Right ventricle myocardium superior (tissue), 1 donor: Measurements from ENCODE around the gene SLMAP. TPM values are rescaled to one million over a fixed set of nuclear protein-coding genes. Genes with fewer than 3 reads are reported as not detected.
"Not testable (repeated sequence)": the region's sequence is repeated elsewhere in the genome, so short reads cannot be mapped to it uniquely, and the experiment has no call there.

Experiments
- ATAC-seq: fragments of 200-7000 bp; cut with Tn5 transposase; one replicate; pipeline ENCODE4 v1.9.1; 2020; ENCODE audit warnings: mild to moderate bottlenecking; ENCODE audit not compliant: poor library complexity
- DNase-seq: peaks from one replicate; pipeline ENCODE4 v3.0.0-alpha.2; 2020
- intact Hi-C: fragments of 100-400 bp; cut with DNase I; formaldehyde crosslinking; loops from one replicate; pipeline ENCODE4 v1.11.2; 2022
- total RNA-seq: library from RNA; stranded (reverse); fragmentation: NEBNext Ultra II Directional; extraction: Animal tissue kit (Norgen Biotek cat#: 25700); gene quantifications from one replicate; pipeline ENCODE4 v1.2.1, GENCODE V29; 2021
- donor health status: DM: no; HTN: yes; CAD: no; lungs with severe emphysema.

The SLMAP gene
- total RNA-seq, 1 donor from 2014 or later: 274 TPM

DNA sequence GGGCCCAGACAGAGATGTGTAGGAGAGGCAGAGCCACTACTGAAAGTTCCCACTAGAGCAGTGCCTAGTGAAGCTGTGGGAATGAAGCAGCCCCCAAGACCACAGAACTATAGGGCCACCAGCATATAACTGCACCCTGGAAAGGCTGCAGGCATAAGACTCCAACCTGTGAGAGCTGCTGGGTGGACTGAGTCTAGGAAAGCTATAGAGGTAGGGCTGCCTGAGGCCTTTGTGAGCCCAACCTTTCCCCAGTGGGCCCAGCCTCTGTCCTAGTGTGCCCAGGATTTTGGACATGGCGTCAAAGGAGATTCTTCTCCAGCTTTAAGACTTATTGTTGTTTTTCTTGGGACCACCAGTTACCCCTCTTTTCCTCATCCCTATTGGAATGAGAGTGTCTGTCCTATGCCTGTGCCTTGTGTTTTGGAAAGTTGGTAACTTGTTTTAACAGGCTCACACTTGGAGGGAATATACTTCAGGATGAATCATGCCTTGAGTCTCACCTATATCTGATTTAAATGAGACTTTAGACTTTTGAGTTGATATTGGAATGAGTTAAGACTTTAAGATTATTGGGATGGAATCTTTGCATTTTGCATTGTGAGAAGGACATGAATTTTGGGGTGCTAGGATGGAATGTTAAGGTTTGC lies 28.1 kb downstream of the SLMAP start:
- no peak for DNase-seq
- ATAC-seq: no peak
- intact Hi-C loops: no loop called here

DNA sequence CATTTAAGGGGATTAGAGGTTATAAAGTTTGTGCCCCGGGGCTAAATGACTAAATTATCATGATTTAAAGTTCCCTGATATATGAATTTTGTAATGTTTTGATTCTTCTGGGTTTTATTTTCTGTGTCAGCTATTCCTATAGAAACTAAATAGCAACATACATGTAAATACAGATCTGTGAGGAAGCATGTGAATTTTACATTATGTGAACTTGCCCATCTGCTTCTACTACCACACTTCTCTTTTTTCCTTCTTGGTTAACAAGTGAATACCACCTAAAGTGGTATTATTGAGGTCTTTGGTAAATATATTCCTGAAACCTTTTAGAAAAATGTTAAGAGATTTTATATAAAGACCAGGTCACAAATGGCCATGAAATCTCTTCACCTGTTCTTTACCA lies 29.3 kb downstream of the SLMAP start:
- intact Hi-C loops: no loop called here
- no peak for DNase-seq
- ATAC-seq: no peak

DNA sequence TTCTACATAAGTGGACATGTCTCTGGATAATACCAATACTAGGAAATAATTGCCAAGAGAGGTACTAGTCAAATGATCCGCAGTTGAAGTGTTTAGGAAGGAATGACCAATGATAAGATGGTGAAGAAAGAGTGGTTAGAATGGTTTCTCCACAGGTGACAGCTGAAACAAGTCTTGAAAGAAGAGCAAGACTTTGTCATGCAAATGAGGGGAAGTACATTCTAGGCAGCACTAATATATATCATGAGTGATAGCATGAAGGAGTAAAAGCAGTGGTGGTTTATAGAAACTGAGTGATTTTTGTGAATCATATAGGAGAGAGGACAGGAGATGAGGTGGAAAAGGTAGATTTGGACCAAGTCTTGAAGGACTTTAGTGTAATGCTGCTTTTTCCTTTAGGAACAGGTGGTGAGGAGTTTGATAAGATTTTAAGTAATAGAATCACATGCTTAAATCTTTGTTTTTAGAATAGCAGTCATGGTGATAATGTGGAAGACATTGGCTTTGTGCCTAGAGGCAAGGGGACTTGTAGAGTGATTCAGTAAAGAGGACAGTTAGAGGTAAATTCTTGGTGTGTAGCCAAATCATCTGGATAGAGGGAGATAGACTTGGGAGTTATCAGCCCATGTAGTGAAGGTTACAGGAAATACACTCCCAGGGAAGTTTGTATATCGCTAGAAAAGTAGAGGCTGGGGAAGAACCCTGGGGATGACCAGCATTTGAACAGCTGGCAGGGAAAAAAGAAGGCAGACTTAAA lies 31.9 kb downstream of the SLMAP start:
- intact Hi-C loops: no loop called here
- ATAC-seq (no peak), DNase-seq (no peak)

DNA sequence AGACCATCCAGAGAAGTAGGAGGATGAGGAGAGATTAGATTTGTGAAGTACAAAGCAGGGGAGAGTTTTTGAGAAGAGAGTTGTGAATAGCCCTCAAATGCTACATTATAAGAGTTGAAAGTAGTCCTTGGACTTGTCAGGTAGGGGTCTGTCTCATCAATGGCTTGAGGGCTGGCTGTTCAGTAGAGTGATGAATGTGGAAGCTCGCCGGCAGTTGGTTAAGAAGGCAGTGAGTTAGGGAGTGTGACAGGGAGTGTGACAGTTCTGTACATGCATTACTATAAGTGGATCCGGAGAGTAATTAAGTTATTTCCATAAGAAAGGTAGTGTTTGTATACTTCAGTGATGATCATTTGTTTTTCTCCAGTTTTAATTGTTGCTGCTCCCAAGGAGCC lies 32.5 kb downstream of the SLMAP start:
- intact Hi-C loops: no loop called here
- ATAC-seq: no peak

DNA sequence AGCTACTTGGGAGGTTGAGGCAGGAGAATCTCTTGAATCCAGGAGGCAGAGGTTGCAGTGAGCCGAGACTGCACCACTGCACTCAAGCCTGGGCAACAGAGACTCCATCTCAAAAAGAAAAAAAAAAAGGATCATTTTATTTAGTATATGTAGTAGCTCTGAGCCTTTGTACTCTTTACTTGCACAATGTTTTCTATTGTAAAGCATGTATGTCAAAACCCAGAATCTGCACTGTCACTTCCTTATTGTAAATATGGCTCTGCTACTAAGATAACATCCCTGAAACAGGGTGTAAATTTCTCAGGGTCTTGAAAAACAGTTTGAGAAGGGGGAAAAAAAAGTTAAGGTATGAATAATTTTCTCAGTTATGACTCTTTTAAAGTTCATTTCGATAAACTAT lies 35.1 kb downstream of the SLMAP start:
- intact Hi-C loops: no loop called here
- no peak for DNase-seq
- ATAC-seq: no peak

More for the DNA sequence above, 32.5 kb downstream of the SLMAP start:
- no peak for DNase-seq

DNA sequence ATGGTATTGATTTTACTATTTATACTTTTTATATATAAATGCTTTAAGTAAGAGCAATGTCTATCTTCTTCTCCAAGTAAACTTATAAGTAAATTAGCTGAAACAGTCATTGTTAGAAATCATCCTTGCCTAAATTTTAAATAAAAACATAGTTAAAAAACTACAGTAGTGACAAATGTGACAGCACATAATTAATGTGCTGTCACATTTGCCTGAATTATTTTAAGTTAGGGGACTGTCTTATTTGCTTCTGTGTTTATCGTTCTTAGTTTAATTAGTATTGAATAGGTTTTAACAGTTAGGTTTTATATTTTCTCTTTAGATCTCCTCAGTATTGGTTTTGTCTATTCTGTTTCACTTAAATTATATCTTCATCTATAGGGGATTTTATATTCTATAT lies 36.1 kb downstream of the SLMAP start:
- intact Hi-C loops: no loop called here
- ATAC-seq (no peak), DNase-seq (no peak)

DNA sequence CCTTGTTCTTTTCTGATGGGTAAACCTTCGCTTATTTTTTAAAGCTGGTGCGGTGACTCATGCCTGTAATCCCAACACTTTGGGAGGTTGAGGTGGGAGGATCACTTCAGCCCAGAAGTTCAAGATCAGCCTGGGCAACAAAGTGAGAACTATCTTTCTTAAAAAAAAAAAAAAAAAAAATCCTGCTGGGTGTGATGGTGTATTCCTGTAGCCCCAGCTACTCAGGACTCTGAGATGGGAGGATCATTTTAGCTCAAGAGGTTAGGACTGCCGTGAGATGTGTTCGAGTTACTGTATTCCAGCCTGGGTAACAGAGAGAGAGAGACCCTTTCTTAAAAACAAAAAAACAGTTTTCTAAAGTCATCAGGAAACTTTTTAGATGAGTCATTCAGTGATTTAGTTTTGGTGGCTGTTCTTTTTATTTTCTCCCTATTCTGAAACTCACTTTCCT lies 37.7 kb downstream of the SLMAP start:
- DNase-seq: no peak
- intact Hi-C loops: no loop called here
- no peak for ATAC-seq

DNA sequence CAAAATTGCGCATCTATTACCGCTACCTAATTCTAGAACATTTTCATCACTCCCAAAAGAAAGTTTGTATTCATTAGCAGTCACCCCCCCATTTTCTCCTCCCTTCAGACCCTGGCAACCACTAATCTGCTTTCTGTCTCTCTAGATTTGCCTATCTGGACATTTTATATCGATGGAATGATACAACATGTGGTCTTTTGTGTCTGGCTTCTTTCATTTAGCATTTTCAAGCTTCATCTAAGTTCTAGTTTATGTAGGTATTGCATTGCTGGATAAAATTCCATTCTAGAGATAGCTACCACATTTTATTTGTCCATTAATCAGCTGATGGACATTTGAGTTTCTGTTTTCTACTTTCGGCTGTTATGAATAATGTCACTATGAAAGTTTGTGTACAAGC lies 38.4 kb downstream of the SLMAP start:
- DNase-seq (no peak), ATAC-seq (no peak)
- intact Hi-C loops: no loop called here

DNA sequence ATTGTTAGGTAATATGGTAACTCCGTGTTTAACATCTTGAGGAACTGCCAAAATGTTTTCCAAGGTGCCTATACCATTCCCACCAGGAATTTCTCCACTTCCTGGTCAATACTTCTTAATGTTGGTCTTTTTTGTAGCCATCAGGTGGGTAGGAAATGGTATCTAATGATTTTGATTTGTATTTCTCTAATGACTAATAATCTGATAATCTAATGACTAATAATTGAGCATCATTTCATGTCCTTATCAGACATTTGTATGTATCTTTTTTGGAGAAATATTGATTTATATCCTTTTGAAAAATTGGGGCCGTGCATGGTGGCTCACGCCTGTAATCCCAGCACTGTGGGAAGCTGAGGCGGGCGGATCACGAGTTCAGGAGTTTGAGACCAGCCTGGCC lies 38.8 kb downstream of the SLMAP start:
- ATAC-seq (no peak), DNase-seq (no peak)
- intact Hi-C loops: no loop called here

DNA sequence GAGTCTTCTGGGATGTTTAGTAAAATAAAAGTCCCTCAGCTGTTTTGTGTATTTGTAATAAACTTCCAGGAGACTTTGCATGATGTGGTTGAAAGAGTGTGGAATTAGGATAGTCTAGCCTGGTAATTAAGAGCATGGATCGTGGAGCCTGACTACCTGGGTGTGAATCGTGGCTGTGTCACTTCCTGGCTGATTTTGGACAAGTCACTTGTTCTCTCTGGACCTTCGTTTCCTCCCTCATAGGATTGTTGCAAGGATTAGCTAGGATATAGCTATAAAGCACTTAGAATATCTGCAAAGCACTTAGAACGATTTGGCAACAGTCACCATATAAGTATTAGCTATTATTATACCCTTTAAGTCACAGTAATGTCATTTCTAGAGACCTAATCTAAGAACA lies 40.2 kb downstream of the SLMAP start:
- intact Hi-C loops: no loop called here
- peak; percentile 38 for ATAC-seq

DNA sequence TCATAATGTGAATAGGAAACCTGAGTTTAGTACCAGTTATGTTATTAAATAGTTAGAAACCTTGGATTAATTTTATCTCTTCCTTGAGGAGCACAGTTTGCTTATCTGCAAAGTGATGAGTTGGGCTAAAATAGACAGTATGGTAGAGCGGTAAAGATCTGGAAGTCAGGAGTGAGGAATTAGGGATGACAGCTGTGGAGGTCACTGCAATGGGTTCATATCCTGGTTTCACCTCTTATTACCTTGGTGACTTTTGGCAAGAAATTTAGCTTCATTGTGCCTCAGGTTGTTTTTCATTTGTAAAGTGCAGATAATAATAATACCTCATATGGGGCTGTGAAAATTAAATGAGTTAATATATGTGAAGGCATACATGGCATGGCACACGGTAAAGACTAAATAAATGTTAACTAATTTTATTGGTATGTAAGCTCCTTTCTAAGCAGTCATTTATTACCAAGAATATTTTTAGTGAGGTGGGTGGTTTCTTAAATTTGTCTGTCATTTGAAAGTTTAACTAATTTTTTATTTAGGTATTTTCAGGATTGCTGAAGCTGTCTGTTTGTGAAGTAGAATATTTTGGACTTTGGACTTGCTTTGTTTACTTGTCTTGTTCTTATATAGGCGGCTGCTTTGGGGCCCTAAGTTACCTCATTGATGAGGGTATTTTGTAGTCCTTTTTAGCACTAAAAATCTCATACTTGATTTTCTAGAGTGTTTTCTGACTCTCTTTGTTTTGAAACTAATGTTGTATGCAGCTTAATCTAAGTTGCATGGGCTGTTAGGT lies 41.8 kb downstream of the SLMAP start:
- no peak for DNase-seq
- no peak for ATAC-seq
- intact Hi-C loops: no loop called here

More for the DNA sequence above, 40.2 kb downstream of the SLMAP start:
- no peak for DNase-seq

DNA sequence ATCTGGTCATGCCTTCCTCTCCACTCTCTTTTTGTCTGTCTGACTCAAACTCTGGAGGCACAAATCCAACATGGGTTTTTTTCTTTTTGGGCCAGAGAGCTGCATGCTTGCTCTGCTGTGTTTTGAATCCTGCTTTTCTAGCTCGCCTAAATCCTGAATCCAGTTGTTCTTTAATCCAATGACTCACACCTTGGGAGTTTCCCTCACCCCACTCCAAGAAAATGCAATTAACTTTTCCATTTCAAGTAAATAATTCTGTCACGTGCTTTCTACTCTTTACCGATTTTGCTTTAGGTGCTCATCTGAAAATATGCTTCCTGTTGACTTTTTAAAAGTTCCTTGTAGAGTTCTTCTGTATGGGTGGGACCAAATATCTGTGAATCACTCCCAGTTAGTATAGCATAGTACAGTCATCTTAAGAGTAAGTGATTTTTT lies 47.6 kb downstream of the SLMAP start:
- intact Hi-C loops: no loop called here
- ATAC-seq: peak; percentile 68
- no peak for DNase-seq

DNA sequence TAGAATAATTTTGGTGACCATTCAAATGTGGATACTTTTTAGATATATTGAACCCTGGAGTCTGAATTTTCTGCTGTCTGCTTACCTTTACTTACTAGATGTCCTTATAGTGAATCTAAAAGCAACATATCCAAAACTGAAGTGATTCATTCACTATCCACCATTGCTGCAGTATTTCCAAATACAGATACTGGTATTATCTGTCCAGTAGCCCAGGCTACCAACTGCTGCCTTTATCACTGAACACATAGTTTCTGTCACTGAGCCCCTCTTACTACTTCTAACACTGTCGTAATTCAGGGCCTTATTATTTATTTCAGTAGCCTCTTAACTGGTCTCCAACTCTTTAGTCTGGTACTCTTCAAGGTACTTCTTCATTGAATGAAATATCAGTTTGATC lies 49.2 kb downstream of the SLMAP start:
- DNase-seq (no peak), ATAC-seq (no peak)
- intact Hi-C loops: no loop called here

DNA sequence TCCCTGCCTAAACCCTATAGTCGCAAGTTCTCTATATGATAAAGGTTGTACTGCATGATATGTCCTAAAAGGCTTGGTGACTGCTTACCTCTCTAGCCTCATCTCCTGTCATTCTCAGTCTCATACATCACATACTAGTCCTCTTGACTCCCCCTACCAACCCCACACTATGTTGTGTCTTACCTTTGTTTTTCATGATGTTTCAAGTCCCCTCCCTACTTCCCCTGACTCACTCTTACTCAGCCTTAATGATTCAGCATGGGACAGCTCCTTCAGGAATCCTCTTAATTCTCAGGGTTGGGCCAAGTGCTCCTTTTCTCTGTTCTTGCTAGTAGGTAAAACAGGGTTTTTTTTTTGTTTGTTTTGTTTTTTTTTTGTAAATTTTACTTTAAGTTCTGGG lies 49.6 kb downstream of the SLMAP start:
- intact Hi-C loops: no loop called here
- ATAC-seq (no peak), DNase-seq (no peak)

DNA sequence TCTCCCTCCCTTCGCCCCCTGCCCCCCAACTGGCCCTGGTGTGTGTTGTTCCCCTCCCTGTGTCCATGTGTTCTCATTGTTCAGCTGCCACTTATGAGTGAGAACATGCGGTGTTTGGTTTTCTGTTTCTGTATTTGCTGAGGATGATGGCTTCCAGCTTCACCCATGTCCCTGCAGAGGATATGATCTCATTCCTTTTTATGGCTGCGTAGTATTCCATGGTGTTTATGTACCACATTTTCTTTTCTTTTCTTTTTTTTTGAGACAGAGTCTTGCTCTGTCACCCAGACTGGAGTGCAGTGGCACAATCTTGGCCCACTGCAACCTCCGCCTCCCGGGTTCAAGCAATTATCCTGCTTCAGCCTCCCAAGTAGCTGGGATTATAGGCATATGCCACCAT lies 50.1 kb downstream of the SLMAP start:
- intact Hi-C loops, ATAC-seq, DNase-seq: not testable (repeated sequence)

DNA sequence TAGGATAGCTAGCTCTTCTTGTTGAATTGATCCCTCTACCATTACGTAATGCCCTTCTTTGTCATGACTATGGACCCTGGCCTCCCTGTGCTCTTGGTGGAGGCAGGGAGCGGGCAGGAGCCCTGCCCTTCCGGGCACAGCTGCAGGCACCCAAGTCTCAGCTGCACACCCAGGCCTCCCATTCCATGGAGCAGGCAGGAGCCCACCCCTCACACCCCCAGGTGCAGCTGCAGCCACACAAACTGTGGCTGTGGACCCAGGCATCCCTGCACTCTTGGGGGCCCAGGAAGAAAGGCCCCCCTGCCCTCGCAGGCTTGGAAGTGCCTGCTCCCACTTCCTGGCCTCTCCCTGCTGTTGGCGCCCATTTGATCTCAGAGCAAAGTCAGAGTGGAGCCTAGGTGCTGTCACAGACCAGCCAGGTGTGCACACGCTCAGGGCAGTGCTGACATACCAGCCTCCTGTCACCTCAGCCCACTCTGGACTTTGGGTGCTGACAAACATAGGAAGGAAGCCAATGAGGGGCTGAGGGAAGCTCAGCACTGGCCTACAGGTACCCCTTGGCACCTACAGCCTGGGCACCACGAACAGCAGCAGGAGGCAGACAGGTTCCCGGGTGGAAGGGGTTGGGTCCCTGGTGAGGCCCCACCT lies 53.0 kb downstream of the SLMAP start:
- DNase-seq (no peak), ATAC-seq (peak; percentile 30)
- intact Hi-C loops: no loop called here

DNA sequence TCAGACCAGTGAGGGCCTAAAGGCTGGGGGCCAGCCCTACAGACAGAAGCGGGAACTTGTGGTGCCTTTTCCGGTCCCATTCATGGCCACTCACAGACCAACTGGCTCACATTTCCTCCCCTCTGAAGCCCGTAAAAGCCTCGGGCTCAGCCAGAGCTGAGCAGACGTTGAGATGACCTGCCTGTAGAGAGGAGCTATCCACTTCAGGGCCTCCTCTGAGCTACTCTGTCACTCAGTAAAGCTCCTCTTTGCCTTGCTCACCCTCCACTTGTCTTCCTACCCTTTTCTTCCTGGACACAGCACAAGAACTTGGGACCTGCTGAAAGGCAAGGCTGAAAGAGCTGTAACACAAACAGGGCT lies 53.5 kb downstream of the SLMAP start:
- intact Hi-C loops: no loop called here
- DNase-seq (no peak), ATAC-seq (peak; percentile 40)

DNA sequence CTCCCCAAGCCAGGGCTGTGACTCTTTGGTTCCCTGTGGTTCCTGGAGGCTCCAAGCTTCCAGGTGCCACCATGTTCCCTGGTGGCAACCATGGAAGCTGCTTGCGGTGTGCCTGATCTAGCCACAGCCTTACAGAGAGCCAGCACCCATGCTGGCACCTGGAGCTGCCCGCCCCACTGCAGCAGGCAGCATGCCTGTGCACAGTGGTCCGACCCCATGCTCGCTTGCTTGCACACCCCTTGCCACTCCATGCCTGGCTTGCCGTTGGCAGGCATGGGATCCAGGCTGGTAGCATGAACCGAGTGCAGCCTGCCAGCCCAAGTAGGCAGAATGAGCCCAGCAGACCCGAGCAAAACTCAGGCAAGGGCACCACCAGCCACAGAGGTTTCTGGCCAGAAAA lies 53.9 kb downstream of the SLMAP start:
- DNase-seq (no peak), ATAC-seq (peak; percentile 38)
- intact Hi-C loops: no loop called here

DNA sequence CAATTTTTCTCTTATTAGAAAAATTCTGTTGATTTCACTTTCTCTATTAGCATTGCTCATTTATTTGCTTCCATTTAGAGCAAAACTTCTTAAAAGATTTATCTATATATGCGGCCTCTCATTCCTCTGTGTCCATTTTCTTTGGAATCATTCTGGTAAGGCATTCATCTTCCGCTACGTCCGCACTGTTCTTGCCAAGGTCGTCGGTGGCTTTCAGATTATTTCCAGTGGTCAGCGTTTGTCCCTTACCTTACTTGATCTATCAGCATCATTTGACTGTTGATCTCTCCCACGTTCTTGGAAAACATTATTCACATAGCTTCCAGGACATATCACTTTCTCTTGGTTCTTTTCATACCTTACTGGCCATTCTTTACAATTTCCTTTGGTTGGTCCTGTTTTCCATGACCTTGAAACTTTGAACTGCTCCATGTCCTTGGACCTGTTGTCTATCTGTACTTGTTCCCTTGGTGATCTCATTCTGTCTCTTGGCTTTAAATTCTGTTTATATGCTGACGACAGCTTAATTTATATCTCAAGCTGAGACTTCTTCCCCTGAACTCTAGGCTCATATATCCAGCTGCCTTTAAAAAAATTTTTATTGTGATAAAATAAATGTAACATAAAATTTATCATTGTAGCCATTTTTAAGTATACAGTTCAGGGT lies 54.5 kb downstream of the SLMAP start:
- ATAC-seq (peak; percentile 31), DNase-seq (no peak)
- intact Hi-C loops: no loop called here
